Stimulated activated CD4-positive, alpha-beta T cell treated with anti-CD3 and anti-CD28 coated beads, TNF-alpha, amount 100 ng/mL, for 4 hours (primary cell): ENCODE measurements around the gene PDLIM3.

Experiments used
- DNase-seq, 3 experiments: peaks; one replicate each; pipeline ENCODE4 v3.0.0-alpha.2; 2020; ENCODE audit warnings: low read depth in 3 of 3

Gene PDLIM3

GRCh38 chr4:185470501-185471195, 64.7 kb downstream of the PDLIM3 start:
- DNase-seq: peak in 2 of 3 experiments; percentile 10 to 18

- DNase-seq: no peak
Measured at GRCh38 chr4:185469580-185470154, 65.6 kb downstream of the PDLIM3 start.

- DNase-seq: no peak
Measured at GRCh38 chr4:185468999-185469398, 66.3 kb downstream of the PDLIM3 start.

GRCh38 chr4:185467991-185468390, 67.3 kb downstream of the PDLIM3 start:
- DNase-seq: no peak

- no peak for DNase-seq
Measured at GRCh38 chr4:185467101-185467500, 68.2 kb downstream of the PDLIM3 start.

- no peak for DNase-seq
Measured at GRCh38 chr4:185465707-185466106, 69.6 kb downstream of the PDLIM3 start.

GRCh38 chr4:185464887-185465286, 70.4 kb downstream of the PDLIM3 start:
- no peak for DNase-seq

GRCh38 chr4:185464183-185464582, 71.1 kb downstream of the PDLIM3 start:
- no peak for DNase-seq

GRCh38 chr4:185463541-185463940, 71.8 kb downstream of the PDLIM3 start:
- DNase-seq: no peak

- no peak for DNase-seq
Measured at GRCh38 chr4:185461565-185461964, 73.7 kb downstream of the PDLIM3 start.

GRCh38 chr4:185457136-185457535, 78.2 kb downstream of the PDLIM3 start:
- no peak for DNase-seq

GRCh38 chr4:185456131-185456530, 79.2 kb downstream of the PDLIM3 start:
- DNase-seq: no peak
